Measurements from ENCODE around the gene GPR39. TPM values are rescaled to one million over a fixed set of nuclear protein-coding genes. Genes with fewer than 3 reads are reported as not detected.
A peak's percentile ranks its signal among the peaks of the same experiment; 100 is the strongest.

The GPR39 gene
- total RNA-seq, 6 experiments from 2014 or later, result 2.2 to 3.0 (median 2.5) TPM

DNA sequence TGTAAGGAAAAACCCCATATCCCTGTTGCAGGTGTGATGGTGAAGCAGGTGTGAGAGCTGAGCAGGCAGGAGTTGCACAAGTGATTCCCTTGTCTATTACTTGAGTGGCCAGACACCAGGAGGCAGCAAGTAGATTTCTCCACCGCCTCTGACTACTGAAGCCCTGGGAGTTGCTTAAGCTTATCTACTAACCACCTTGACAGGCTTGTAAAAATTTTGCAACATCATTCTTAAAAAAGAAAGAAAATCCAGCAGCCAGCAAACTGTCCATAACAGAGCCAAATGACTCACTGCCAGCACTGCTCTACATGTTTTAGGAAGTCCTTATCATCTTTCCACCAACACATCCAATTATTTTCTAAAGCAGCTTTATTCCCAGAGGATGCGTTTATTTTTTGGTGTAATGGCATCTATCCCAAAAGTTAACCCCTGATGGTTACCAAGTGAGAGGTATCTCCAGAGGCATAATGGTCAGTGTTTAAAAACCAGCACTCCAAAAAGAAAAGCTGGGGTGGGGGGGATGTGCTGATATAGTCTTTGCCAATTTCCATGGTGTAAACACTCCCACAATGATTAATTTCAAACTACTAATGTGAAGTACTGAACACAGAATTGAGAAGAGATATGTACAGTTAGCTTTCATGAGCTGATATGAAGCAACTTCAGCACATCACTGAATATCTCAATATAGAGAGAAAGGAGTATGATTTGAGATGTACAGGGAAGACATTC is 16.3 kb upstream of the GPR39 start:
- peak; percentile 67 for DNase-seq
- Mint-ChIP-seq H3K27ac (no peak overlapping the region), H3K4me1 (ENCODE audit: low read depth) (peaks cover 15% of the 10 kb centered on the region), H3K36me3 (ENCODE audit: low read depth) (no peaks in the 10 kb centered on the region), H3K4me3 (no peak overlapping the region), H3K9me3 (no peaks in the 10 kb centered on the region), H3K27me3 (ENCODE audit: insufficient read depth) (peaks cover 11% of the 10 kb centered on the region)
- peak; percentile 12; the same call in 1 of the 2 replicates for TF ChIP-seq CTCF (IDR thresholded peaks at IDR 0.05)

DNA sequence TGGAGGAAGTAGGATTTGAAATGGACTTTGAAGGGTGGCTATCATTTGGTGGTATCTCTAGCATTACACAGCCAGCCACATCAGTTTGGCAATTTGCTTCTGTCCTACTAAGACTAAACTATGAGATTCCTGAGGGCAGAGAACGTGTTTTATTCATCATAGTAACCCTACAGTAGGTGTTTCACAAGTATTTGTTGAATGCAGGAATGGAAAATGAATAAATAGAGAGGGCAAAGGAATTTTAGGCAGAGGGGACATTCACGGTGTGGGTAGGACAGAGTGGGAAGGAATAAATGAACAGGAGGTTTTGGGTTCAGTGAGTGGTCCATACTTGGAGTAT is 15.7 kb upstream of the GPR39 start:
- Mint-ChIP-seq H3K9me3 (no peaks in the 10 kb centered on the region), H3K27ac (no peak overlapping the region), H3K4me1 (ENCODE audit: low read depth) (peaks cover 15% of the 10 kb centered on the region), H3K4me3 (no peak overlapping the region), H3K27me3 (ENCODE audit: insufficient read depth) (peaks cover 13% of the 10 kb centered on the region), H3K36me3 (ENCODE audit: low read depth) (no peaks in the 10 kb centered on the region)
- TF ChIP-seq CTCF (IDR thresholded peaks at IDR 0.05), result no peak
- DNase-seq, result no peak

DNA sequence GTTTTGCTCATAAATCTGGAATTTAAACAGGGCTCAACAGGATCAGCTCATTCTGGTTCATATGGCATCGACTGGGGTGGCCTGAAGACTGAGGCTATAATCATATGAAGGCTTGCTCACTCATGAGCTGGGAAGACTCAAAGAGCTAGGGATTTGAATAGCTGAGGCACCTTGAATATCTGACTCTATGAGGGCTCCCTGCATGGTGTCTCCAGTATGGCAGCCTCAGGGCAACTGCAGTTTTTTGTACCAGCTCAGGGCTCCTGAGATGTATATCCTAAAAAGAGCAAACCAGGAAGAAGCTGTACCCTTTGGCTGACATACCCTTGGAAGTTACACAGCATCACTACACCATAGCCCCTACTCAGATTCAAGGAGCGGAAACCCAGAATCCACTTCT is 15.3 kb upstream of the GPR39 start:
- Mint-ChIP-seq H3K27me3 (ENCODE audit: insufficient read depth) (peaks cover 14% of the 10 kb centered on the region), H3K36me3 (ENCODE audit: low read depth) (no peaks in the 10 kb centered on the region), H3K4me1 (ENCODE audit: low read depth) (peaks cover 15% of the 10 kb centered on the region), H3K27ac (no peak overlapping the region), H3K9me3 (no peaks in the 10 kb centered on the region), H3K4me3 (no peak overlapping the region)
- no peak for TF ChIP-seq CTCF (IDR thresholded peaks at IDR 0.05)
- no peak for DNase-seq

DNA sequence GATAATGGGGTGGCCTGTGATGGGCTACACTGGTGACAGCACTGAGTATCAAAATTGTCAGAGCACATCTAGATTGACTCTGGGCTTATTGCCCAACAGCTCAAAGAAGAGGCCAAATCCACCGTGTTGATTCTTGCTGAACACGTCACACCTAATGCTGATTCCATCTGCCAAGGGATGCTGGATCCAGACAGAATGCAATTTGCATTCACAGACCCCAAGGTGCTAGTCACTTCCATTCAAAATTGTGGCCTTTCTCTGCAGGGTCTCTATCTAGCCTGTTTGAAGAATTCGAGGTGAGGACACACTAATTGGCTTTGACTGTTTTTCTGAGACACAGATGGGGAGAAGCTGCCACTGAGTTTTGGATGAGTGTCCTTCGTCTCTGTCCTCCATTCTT is 13.5 kb upstream of the GPR39 start:
- DNase-seq, result no peak
- Mint-ChIP-seq H3K27ac (no peak overlapping the region), H3K4me1 (ENCODE audit: low read depth) (peaks cover 15% of the 10 kb centered on the region), H3K36me3 (ENCODE audit: low read depth) (no peaks in the 10 kb centered on the region), H3K9me3 (no peaks in the 10 kb centered on the region), H3K4me3 (no peak overlapping the region), H3K27me3 (ENCODE audit: insufficient read depth) (peaks cover 12% of the 10 kb centered on the region)
- no peak for TF ChIP-seq CTCF (IDR thresholded peaks at IDR 0.05)

DNA sequence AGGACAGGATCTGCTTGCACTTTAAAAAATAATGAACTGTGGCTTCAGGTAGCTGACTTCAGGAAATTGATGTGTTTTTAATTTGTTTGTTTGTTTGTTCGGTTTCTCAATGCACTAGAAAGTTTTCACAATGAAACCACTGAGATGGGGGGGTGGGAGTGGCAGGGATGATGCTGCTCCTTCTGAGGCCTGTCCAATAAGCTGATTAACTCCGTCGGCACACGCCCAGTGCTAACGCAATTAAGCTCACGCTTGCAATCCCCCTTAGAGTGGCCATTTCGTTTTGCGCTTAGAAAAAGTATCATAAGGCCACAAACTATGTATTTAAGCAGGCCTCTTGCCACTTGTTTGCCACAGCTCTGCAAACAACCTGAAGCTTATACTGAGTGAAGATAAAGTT is 12.5 kb upstream of the GPR39 start:
- Mint-ChIP-seq H3K36me3 (ENCODE audit: low read depth) (no peaks in the 10 kb centered on the region), H3K27me3 (ENCODE audit: insufficient read depth) (peaks cover 10% of the 10 kb centered on the region), H3K4me1 (ENCODE audit: low read depth) (peaks cover 15% of the 10 kb centered on the region), H3K4me3 (no peak overlapping the region), H3K27ac (no peak overlapping the region), H3K9me3 (no peaks in the 10 kb centered on the region)
- DNase-seq, result no peak
- TF ChIP-seq CTCF (IDR thresholded peaks at IDR 0.05), result no peak

All from HFFc6 (cell line).